Cerebellar nuclear complex (tissue), 1 donor: ENCODE data around the gene GRHL1.

Source experiments
- DNase-seq, 2 experiments: peaks; one replicate each; lab custom pipeline; 2025; lab: John Stamatoyannopoulos, UW

Gene GRHL1

DNA sequence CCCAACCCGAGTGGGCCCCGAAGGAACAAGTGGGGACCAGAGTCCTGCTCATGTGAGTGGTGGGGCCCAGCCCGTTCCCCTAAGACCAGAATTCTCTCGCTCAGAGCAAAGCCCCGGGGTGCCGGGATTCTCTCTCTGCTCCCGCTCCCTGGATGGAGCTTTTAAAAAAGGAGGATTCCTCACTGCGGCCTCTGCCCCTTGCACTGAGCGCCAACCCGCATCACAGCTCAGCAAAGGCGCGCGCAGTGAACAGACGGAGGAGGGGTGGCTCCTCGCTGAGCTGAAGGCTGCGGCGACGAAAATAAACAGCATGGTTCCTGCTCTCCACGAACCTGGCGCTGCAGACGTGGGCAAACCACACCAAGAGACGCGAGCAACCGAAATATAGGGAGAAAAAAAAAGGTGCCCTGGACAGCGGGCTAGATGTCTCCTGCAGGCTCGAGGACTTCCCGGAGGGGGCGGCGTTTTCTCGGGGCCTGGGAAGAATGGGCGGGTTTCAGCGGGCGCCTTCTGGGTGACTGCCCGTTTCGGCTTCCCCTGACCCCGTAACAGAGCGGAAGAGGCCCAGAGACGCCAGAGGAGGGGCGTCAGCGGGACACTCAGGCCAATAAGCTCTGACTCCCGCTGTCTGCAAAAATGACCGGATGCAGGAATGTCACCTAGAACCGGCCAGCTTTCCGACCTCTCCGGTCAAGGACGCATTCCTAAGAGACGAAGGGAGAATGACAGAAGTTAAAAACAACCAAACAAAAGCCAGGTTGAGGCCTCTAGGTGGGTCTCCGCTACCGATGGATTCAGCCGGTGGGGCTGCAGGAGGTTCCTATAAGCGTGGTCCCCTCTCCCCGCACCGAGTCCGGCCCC lies 91.0 kb downstream of the GRHL1 start:
- DNase-seq, result peak in 1 of 2 experiments; percentile 20

DNA sequence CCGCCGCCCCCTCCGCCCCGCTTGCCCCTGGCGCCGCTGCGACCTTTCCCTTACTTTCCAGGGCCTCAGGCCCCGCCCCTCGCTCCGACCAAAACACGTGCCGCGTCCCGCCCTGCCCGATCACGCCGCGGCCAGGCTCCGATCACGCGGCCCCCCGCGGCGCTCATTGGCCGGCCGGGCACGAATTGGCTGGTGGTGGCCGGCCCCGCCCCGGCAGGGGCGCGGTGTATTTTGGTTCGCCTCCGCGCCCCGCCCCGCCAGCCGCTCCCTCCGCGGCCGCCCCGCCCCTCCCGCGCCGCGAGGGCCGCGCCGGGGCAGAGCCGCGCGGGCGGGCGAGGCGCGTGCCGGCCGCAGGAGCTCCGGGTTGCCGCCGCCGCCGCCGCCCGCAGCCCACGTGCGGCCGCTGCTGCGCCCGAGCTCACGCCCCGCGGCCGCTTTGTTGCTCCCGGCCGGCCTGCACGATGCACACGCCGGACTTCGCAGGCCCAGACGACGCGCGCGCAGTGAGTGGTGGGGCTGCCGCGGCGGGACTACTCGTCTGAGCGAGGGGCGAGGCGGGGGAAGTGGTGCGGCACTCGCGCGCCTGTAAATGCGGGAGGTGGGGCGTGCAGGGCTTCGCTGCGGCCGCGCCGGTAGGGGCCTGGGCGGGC lies 91.9 kb downstream of the GRHL1 start, which contains the start of gene KLF11:
TSS of gene KLF11 (plus strand) at position 295 of the 650 bp plus-strand sequence. CDS start at position 462, 167 bp downstream.
- no peak for DNase-seq

DNA sequence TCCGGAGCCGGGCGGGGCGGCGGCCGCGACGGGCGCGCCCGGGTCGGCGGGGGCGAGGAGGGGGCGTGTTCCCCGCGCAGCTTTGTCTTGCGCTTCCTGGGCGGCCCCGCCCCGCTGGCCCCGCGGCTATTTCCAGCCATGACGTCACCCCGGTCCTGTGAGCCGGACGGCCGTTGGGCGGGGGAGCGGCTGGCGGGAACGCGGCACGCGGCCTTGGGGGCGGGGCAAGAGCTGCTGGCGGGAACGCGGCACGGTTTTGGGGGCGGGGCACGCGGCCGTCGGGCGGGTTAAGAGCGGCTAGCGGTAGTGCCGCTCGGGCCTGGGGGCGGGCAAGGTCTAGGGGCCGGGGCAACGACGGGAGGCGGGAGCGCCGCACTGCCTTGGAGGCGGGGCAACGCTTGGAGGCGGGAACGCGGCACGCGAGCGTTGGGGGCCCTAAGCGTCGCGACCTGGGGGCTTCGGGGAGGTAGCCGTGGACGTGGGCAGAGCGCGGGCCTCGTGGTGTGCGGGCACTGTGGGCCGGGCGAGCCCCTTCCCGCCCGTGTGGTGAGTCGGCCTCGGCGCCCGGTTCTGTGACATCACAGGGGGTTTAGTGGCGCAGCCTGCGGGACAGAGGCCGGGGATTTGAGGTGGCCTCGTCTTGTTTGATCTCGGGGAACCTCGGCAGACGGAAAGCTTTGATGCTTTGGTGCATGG lies 92.6 kb downstream of the GRHL1 start:
- DNase-seq, result peak; percentile 27 to 58

DNA sequence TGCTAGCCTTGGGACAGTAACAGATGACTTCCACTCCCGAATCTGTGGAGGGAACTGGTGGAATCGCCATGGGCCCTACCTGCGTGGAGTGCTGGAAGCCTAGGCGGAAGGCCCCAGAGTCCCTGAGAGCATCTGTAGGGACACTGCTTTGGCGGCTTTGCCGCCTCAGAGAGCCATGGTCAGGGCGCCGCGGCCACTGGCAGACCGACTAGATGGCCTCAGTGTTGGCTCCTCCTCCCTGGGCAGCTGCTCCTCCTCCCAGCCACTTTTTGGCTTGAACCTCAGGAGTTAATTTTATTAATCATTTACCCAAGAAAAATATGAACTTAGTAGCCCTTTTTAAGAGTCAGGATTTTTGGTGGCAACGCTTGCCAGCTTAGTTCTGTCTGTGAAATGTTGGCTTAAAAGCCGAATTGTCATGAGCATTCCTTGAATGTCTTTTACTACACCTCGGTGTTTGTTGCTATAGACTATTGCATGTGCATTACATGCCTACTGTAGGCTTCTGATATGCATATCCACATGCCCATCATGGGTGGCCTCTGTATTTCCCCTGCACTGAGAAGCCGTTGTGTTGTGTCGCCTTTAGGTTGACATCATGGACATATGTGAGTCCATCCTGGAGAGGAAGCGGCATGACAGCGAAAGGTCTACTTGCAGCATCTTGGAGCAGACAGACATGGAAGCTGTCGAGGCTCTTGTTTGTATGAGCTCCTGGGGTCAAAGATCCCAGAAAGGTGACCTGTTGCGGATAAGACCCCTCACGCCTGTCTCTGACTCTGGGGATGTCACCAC lies 94.3 kb downstream of the GRHL1 start:
- DNase-seq, result no peak

DNA sequence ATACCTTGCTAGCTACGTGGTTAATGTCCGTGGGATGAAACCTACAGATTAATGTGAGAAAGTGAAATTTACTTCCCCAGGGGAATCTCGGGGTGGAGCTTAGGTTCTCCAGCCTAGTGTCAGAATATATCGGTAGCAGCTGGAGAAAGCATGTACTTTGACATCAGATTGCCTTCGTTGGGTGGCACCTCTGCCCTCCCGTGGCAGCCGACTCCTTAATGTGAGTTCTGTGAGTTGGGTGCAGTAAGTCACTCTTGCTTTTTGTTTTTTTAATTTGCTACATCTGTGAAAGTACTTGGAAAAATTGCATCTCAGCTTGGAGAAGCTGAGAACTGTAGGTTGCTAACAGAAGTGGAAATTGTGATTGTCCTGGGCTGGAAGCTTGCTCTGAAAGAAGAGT lies 95.4 kb downstream of the GRHL1 start:
- DNase-seq, result no peak

DNA sequence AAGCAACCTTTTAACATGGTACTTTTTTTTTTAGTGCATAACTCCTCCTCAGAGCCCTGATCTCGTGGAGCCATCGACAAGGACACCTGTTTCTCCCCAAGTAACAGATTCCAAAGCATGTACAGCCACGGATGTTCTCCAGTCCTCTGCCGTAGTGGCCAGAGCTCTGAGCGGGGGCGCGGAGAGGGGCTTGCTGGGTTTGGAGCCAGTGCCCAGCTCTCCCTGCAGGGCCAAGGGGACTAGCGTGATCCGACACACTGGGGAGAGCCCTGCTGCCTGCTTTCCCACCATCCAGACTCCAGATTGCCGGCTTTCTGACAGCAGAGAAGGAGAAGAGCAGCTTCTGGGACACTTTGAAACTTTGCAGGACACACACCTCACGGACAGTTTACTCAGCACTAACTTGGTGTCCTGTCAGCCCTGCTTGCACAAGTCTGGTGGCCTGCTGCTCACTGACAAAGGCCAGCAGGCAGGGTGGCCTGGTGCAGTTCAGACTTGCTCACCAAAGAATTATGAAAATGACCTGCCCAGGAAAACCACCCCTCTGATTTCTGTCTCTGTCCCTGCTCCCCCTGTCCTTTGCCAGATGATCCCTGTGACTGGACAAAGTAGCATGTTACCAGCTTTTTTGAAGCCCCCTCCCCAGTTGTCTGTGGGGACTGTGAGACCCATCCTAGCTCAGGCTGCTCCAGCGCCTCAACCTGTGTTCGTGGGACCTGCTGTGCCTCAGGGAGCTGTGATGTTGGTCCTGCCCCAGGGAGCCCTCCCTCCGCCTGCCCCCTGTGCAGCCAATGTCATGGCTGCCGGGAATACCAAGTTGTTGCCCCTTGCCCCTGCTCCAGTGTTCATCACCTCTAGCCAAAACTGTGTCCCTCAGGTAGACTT lies 96.4 kb downstream of the GRHL1 start:
- no peak for DNase-seq

DNA sequence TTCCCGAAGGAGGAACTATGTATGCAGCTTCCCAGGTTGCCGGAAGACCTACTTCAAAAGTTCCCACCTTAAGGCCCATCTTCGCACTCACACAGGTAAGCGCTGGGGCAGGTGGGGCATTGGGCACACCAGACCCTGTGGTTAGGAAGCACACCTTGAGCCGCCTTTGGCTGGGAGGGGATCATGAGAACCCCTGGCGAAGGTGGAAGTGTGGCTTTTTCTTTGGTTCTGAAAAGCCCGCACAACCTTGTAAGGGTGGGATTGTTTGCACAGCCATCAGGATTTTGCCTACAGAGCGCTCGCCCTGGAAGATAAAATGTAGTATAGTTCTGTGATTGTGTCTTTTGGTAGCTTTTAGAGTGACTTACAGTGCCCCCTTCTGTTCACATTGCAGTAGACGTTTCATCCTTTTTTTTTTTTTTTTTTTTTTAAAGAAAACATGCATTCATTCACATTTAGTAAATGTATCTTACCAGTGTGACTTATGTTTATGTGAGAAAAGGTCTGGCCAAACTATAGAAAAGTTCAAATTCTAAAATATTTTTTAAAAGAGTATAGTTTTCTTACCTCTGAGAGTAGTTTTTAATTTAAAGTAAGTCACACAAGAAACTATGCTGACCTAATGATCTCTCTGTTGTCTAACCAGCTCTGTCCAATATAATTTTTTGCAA lies 97.1 kb downstream of the GRHL1 start:
- DNase-seq, result peak in 1 of 2 experiments; percentile 15
